Thyroid gland (tissue), 4 donors: Measurements from ENCODE around the gene GLB1L3. TPM values are rescaled to one million over a fixed set of nuclear protein-coding genes. Genes with fewer than 3 reads are reported as not detected.

Experiments
- DNase-seq, 2 donors: peaks; one replicate each; pipeline ENCODE4 v3.0.0-alpha.2; 2019
- H3K27ac ChIP-seq, 3 donors: fragments of 200-600 bp; sonication (generic); 1 replicate in 2 of 3; 2 replicates in 1 of 3; pipeline ENCODE4 v1.5.1; 2016 to 2019; ENCODE audit warnings: mild to moderate bottlenecking in 1 of 3, moderate library complexity in 1 of 3
- H3K27me3 ChIP-seq: fragments of 200-600 bp; sonication (generic); one replicate; pipeline ENCODE4 v1.5.1; 2019
- H3K36me3 ChIP-seq, 2 donors: fragments of 200-600 bp; sonication (generic); one replicate each; pipeline ENCODE4 v1.5.1; 2016 to 2019
- H3K4me1 ChIP-seq, 2 donors: fragments of 200-600 bp; sonication (generic); one replicate each; pipeline ENCODE4 v1.5.1; 2017 to 2019
- H3K4me3 ChIP-seq, 3 donors: fragments of 200-600 bp; sonication (generic); replicated peaks in 1 of 3; 1 replicate in 2 of 3; 2 replicates in 1 of 3; pipeline ENCODE4 v1.5.1; 2016; ENCODE audit warnings: mild to moderate bottlenecking in 1 of 3
- H3K9me3 ChIP-seq: fragments of 200-600 bp; sonication (generic); one replicate; pipeline ENCODE4 v1.5.1; 2017
- POLR2A ChIP-seq, 2 donors: fragments of 450-650 bp; IDR thresholded peaks; one replicate each; pipeline ENCODE4 v1.6.1; 2017; ENCODE audit warnings: antibody characterized with exemption in 2 of 2, mild to moderate bottlenecking in 2 of 2, moderate library complexity in 1 of 2
- WGBS, 2 donors: methylation state at CpG; one replicate each; pipeline ENCODE4 v1.1.5; 2017; 5-methylcytosine and 5-hydroxymethylcytosine counted together
- intact Hi-C: fragments of 100-400 bp; cut with DNase I; formaldehyde crosslinking; loops from one replicate; pipeline ENCODE4 v1.15.1; 2023
- total RNA-seq, 4 donors: library from RNA; depleted of rRNA; stranded (reverse); fragments of >200 nt; gene quantifications; one replicate each; pipeline ENCODE4 v1.2.3, GENCODE V29; 2016
- TF ChIP-seq, protein P1 (sequence below), 6 experiments: fragments of 200-600 bp in 3 of 6; fragments of 450-650 bp in 3 of 6; sonication (generic) in 3 of 6; IDR thresholded peaks; one replicate each; pipeline ENCODE4 v1.5.1; 2016 to 2019; ENCODE audit warnings: antibody characterized with exemption in 6 of 6, mild to moderate bottlenecking in 2 of 6, inconsistent platforms in 1 of 6, moderate library complexity in 1 of 6

Gene GLB1L3
- total RNA-seq, 4 donors from 2014 or later = 0.63 to 2.0 (median 0.94) TPM

DNA sequence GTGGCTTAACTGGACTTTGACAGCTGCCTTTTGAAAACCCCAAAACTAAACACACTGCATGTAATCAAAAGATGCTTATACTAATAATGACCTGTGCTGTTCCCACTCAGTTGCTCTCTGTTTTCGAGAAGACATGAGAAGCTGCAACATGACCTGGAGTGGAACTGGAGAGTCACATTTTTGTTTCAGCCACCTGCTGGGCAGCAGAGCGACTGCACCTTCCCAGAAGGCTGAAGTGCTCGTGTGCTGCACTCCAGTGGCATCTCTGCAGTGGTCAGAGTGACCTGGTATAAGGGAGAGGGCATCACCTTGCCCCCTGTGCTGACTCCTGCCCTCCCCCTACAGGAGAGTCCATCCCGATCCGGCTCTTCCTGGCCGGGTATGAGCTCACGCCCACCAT is 31.6 kb upstream of the GLB1L3 start:
- intact Hi-C loops = no loop called here
- DNase-seq = no peak
- WGBS, 2 donors = 44 to 47% methylated on average over 3 to 7 of the region's 7 CpGs
- Histone ChIP-seq H3K27me3 (no peaks in the 10 kb centered on the region), H3K4me1 (no peaks in the 10 kb centered on the region), H3K9me3 (no peaks in the 10 kb centered on the region), H3K4me3 (no peak overlapping the region), H3K27ac (no peak overlapping the region), H3K36me3 (peaks cover 54 to 65% of the 10 kb centered on the region in 2 donors)
- no peak for TF ChIP-seq POLR2A (IDR thresholded peaks at IDR 0.05)
- TF ChIP-seq, protein P1, sequence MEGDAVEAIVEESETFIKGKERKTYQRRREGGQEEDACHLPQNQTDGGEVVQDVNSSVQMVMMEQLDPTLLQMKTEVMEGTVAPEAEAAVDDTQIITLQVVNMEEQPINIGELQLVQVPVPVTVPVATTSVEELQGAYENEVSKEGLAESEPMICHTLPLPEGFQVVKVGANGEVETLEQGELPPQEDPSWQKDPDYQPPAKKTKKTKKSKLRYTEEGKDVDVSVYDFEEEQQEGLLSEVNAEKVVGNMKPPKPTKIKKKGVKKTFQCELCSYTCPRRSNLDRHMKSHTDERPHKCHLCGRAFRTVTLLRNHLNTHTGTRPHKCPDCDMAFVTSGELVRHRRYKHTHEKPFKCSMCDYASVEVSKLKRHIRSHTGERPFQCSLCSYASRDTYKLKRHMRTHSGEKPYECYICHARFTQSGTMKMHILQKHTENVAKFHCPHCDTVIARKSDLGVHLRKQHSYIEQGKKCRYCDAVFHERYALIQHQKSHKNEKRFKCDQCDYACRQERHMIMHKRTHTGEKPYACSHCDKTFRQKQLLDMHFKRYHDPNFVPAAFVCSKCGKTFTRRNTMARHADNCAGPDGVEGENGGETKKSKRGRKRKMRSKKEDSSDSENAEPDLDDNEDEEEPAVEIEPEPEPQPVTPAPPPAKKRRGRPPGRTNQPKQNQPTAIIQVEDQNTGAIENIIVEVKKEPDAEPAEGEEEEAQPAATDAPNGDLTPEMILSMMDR (IDR thresholded peaks at IDR 0.05) = peak in 1 of 6 experiments; percentile 34

DNA sequence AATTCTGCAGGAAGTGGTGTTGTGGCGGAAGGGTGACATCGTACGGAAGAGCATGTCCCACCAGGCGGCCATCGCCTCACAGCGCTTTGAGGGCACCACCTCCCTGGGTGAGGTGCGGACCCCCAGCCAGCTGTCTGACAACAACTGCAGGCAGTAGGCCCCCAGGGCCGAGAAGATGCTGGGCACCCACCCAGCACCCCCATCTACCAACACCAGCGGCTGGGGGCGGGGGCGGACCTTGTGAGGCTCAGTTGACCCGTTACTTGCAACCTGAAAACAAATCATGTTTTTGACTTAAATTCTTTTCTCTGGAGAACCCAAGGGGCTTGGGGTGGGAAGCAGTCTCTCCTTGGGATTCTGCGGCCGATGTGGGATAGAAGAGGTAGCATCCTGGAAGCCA is 30.7 kb upstream of the GLB1L3 start:
- Histone ChIP-seq H3K27me3 (no peaks in the 10 kb centered on the region), H3K4me1 (no peaks in the 10 kb centered on the region), H3K27ac (no peak overlapping the region), H3K4me3 (no peak overlapping the region), H3K36me3 (peaks cover 62 to 71% of the 10 kb centered on the region in 2 donors), H3K9me3 (no peaks in the 10 kb centered on the region)
- intact Hi-C loops = no loop called here
- WGBS, 2 donors = 94 to 97% methylated on average over 12 to 13 of the region's 14 CpGs
- no peak for TF ChIP-seq POLR2A (IDR thresholded peaks at IDR 0.05)
- TF ChIP-seq, protein P1 (IDR thresholded peaks at IDR 0.05) = no peak
- DNase-seq = no peak

DNA sequence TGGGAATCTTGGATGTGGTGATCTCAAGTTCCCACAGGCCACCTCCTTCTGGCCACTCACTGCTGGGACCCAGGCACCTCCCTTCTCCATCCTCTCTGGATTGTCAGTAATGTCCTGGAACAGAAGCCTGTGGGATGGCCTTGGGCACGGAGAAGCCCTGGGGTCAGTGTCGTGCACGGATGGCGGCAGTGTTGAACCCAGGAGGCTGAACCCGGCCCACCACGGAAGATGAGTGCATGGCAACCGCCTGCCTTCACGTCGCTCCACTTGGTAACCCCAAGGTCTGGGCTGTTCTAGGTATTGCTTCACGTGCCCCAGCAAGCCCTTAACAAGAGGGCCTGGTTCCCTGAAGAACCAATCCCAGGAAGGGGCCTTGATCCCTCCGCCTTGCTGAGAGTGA is 30.1 kb upstream of the GLB1L3 start:
- Histone ChIP-seq H3K36me3 (peaks cover 62 to 72% of the 10 kb centered on the region in 2 donors), H3K9me3 (no peaks in the 10 kb centered on the region), H3K27ac (no peak overlapping the region), H3K27me3 (no peaks in the 10 kb centered on the region), H3K4me3 (no peak overlapping the region), H3K4me1 (no peaks in the 10 kb centered on the region)
- DNase-seq = no peak
- intact Hi-C loops = no loop called here
- TF ChIP-seq, protein P1 (IDR thresholded peaks at IDR 0.05) = no peak
- no peak for TF ChIP-seq POLR2A (IDR thresholded peaks at IDR 0.05)
- 89 to 95% methylated on average over 11 of the region's 11 CpGs for WGBS, 2 donors

DNA sequence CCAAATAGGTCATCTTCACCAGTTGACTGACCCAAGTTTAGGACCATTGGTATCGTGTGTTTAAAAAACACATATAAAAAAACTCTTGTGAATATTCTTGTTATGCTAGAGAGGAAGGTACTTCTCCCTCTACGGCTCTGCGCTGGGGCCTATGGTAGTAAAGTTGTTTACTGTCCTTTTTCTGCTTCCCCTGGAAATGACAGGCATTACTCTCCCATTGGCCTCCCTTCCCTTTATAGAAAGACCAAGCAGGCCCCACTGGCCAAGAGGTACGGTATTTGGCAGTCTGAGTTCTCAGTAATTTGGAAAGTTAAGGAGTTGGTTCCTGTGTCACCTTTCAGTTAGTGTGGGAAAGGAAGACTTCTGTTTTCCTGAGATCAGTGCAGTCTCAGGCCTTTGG is 29.5 kb upstream of the GLB1L3 start:
- TF ChIP-seq, protein P1 (IDR thresholded peaks at IDR 0.05) = no peak
- TF ChIP-seq POLR2A (IDR thresholded peaks at IDR 0.05) = no peak
- H3K27me3 ChIP-seq = no peaks in the 10 kb centered on the region
- H3K36me3 ChIP-seq = peaks cover 62 to 66% of the 10 kb centered on the region in 2 donors
- no peaks in the 10 kb centered on the region for H3K4me1 ChIP-seq
- 84 to 93% methylated on average over 4 of the region's 4 CpGs for WGBS, 2 donors
- H3K9me3 ChIP-seq = no peaks in the 10 kb centered on the region
- H3K27ac ChIP-seq = no peak overlapping the region
- no peak overlapping the region for H3K4me3 ChIP-seq
- no peak for DNase-seq
- intact Hi-C loops = no loop called here

DNA sequence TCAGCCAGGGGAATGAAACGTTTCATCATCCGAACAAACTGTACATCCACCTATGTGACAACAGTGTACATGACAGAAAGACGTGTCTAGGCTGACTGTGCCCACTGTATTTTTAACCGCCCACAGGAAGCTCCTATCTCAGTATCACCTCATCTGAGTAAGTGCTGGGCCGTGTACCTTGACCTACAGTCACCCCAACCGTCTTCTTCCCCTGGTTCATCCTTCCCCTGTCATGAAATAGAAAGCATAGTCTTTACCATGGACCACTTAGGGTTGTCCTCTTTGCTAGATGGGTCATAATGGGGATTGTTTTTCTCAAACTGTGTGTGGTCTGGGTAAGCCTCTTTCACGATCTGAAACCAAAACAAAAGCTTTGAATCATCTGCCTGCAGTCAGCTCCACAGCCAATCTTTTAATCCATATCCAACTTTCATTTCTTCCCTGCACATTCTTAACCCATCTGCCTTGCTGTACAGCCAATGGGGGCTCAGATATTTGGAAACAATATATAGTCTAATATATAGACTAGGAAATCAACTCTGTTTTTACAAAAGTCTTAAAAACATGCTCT is 27.2 kb upstream of the GLB1L3 start:
- H3K9me3 ChIP-seq = no peaks in the 10 kb centered on the region

More for the DNA sequence above, 27.2 kb upstream of the GLB1L3 start:
- DNase-seq = no peak
- Histone ChIP-seq H3K36me3 (peaks cover 49 to 53% of the 10 kb centered on the region in 2 donors), H3K27me3 (no peaks in the 10 kb centered on the region), H3K4me3 (no peak overlapping the region), H3K4me1 (peaks cover 8% of the 10 kb centered on the region in 2 donors), H3K27ac (no peak overlapping the region)
- intact Hi-C loops = no loop called here
- TF ChIP-seq, protein P1 (IDR thresholded peaks at IDR 0.05) = no peak
- no peak for TF ChIP-seq POLR2A (IDR thresholded peaks at IDR 0.05)
- 81 to 87% methylated on average over 7 of the region's 7 CpGs for WGBS, 2 donors
